Measurements from ENCODE around the gene C19orf81. TPM values are rescaled to one million over a fixed set of nuclear protein-coding genes. Genes with fewer than 3 reads are reported as not detected.
A peak's percentile ranks its signal among the peaks of the same experiment; 100 is the strongest.

C19orf81 gene
- total RNA-seq, 1 donor = not detected

- peaks cover 6% of the 10 kb centered on the region for H3K27me3 ChIP-seq (ENCODE audit: insufficient read depth, low read length)
- H3K27ac ChIP-seq (ENCODE audit: low read depth, low read length) = no peak overlapping the region
- no peaks in the 10 kb centered on the region for H3K36me3 ChIP-seq (ENCODE audit: insufficient read depth, low read length)
- TF ChIP-seq CTCF (IDR thresholded peaks at IDR 0.05; ENCODE audit: extremely low read depth, low read depth, low read length) = no peak
- no peaks in the 10 kb centered on the region for H3K4me1 ChIP-seq (ENCODE audit: insufficient read depth, low read length)
- H4K20me1 ChIP-seq (ENCODE audit: insufficient read depth, low read length) = peaks cover 7% of the 10 kb centered on the region
- no peak overlapping the region for H3K4me3 ChIP-seq (ENCODE audit: insufficient read depth, low read length)
- no peak overlapping the region for H2AFZ ChIP-seq (ENCODE audit: low read length)
- no peak overlapping the region for H3K4me2 ChIP-seq (ENCODE audit: insufficient read depth, low read length)
- DNase-seq (ENCODE audit: insufficient read length, low spot score, missing footprints) = no peak
- no peaks in the 10 kb centered on the region for H3K9me3 ChIP-seq (ENCODE audit: low read depth, low read length)
- H3K79me2 ChIP-seq (ENCODE audit: insufficient read depth, low read length) = no peaks in the 10 kb centered on the region
These were observed 45.5 kb downstream of the C19orf81 start for GRCh38 chr19:50694815-50695145.

- Histone ChIP-seq H3K79me2 (ENCODE audit: insufficient read depth, low read length) (no peaks in the 10 kb centered on the region), H3K4me1 (ENCODE audit: insufficient read depth, low read length) (no peaks in the 10 kb centered on the region), H3K4me3 (ENCODE audit: insufficient read depth, low read length) (no peak overlapping the region), H4K20me1 (ENCODE audit: insufficient read depth, low read length) (peaks cover 7% of the 10 kb centered on the region), H3K27me3 (ENCODE audit: insufficient read depth, low read length) (peaks cover 6% of the 10 kb centered on the region), H3K27ac (ENCODE audit: low read depth, low read length) (no peak overlapping the region), H2AFZ (ENCODE audit: low read length) (no peak overlapping the region), H3K9me3 (ENCODE audit: low read depth, low read length) (no peaks in the 10 kb centered on the region), H3K4me2 (ENCODE audit: insufficient read depth, low read length) (no peak overlapping the region), H3K36me3 (ENCODE audit: insufficient read depth, low read length) (no peaks in the 10 kb centered on the region)
- TF ChIP-seq CTCF (IDR thresholded peaks at IDR 0.05; ENCODE audit: extremely low read depth, low read depth, low read length) = no peak
- DNase-seq (ENCODE audit: insufficient read length, low spot score, missing footprints) = peak; percentile 96
These were observed 46.2 kb downstream of the C19orf81 start for GRCh38 chr19:50695251-50696093.

GRCh38 chr19:50696094-50696483, 46.8 kb downstream of the C19orf81 start:
- no peak for TF ChIP-seq CTCF (IDR thresholded peaks at IDR 0.05; ENCODE audit: extremely low read depth, low read depth, low read length)
- Histone ChIP-seq H4K20me1 (ENCODE audit: insufficient read depth, low read length) (peaks cover 7% of the 10 kb centered on the region), H3K4me1 (ENCODE audit: insufficient read depth, low read length) (no peaks in the 10 kb centered on the region), H3K9me3 (ENCODE audit: low read depth, low read length) (no peaks in the 10 kb centered on the region), H3K79me2 (ENCODE audit: insufficient read depth, low read length) (no peaks in the 10 kb centered on the region), H2AFZ (ENCODE audit: low read length) (no peak overlapping the region), H3K36me3 (ENCODE audit: insufficient read depth, low read length) (no peaks in the 10 kb centered on the region), H3K27ac (ENCODE audit: low read depth, low read length) (no peak overlapping the region), H3K27me3 (ENCODE audit: insufficient read depth, low read length) (peaks cover 6% of the 10 kb centered on the region), H3K4me3 (ENCODE audit: insufficient read depth, low read length) (no peak overlapping the region), H3K4me2 (ENCODE audit: insufficient read depth, low read length) (no peak overlapping the region)
- no peak for DNase-seq (ENCODE audit: insufficient read length, low spot score, missing footprints)

- H3K27ac ChIP-seq (ENCODE audit: low read depth, low read length) = no peak overlapping the region
- H3K4me2 ChIP-seq (ENCODE audit: insufficient read depth, low read length) = no peak overlapping the region
- peaks cover 7% of the 10 kb centered on the region for H4K20me1 ChIP-seq (ENCODE audit: insufficient read depth, low read length)
These were observed 48.3 kb downstream of the C19orf81 start for GRCh38 chr19:50697414-50698124.

More at GRCh38 chr19:50697414-50698124, 48.3 kb downstream of the C19orf81 start:
- no peaks in the 10 kb centered on the region for H3K36me3 ChIP-seq (ENCODE audit: insufficient read depth, low read length)
- DNase-seq (ENCODE audit: insufficient read length, low spot score, missing footprints) = no peak
- H3K9me3 ChIP-seq (ENCODE audit: low read depth, low read length) = no peaks in the 10 kb centered on the region
- no peaks in the 10 kb centered on the region for H3K79me2 ChIP-seq (ENCODE audit: insufficient read depth, low read length)
- no peak overlapping the region for H3K4me3 ChIP-seq (ENCODE audit: insufficient read depth, low read length)
- TF ChIP-seq CTCF (IDR thresholded peaks at IDR 0.05; ENCODE audit: extremely low read depth, low read depth, low read length) = no peak
- no peak overlapping the region for H2AFZ ChIP-seq (ENCODE audit: low read length)
- H3K4me1 ChIP-seq (ENCODE audit: insufficient read depth, low read length) = no peaks in the 10 kb centered on the region
- peaks cover 6% of the 10 kb centered on the region for H3K27me3 ChIP-seq (ENCODE audit: insufficient read depth, low read length)
